T-cell (primary cell): ENCODE measurements around the gene CCNB3. TPM values are rescaled to one million over a fixed set of nuclear protein-coding genes. Genes with fewer than 3 reads are reported as not detected.

Source experiments
- ATAC-seq, 4 experiments: fragments of 200-7000 bp in 3 of 4; fragments of 150-1000 bp in 1 of 4; cut with Tn5 transposase; replicated peaks in 1 of 4; 1 replicate in 3 of 4; 2 replicates in 1 of 4; pipeline ENCODE4 v1.10.0; 2021; ENCODE audit warnings: moderate library complexity in 3 of 4, mild to moderate bottlenecking in 2 of 4, moderate number of reproducible peaks in 1 of 4
- CTCF ChIA-PET, 2 donors: fragments of 300-600 bp; sonication (Branson Sonifier 250); formaldehyde crosslinking; loops; one replicate each; lab custom pipeline; 2022; ENCODE audit warnings: antibody characterized with exemption in 2 of 2; lab: Charles Lee
- POLR2A ChIA-PET, 2 donors: fragments of 300-600 bp; sonication (Branson Sonifier 250); formaldehyde crosslinking; loops; one replicate each; lab custom pipeline; 2022; ENCODE audit warnings: antibody characterized with exemption in 2 of 2; lab: Charles Lee
- DNase-seq, 35 experiments: peaks; one replicate each; pipeline versions ENCODE4 v3.0.0 to v3.0.0-alpha.2; 2013 to 2023
- H3K27ac ChIP-seq: one replicate; pipeline ENCODE4 v1.5.1; 2013; ENCODE audit warnings: low read length
- H3K27me3 ChIP-seq, 2 experiments: replicated peaks in 1 of 2; 1 replicate in 1 of 2; 2 replicates in 1 of 2; pipeline versions ENCODE4 v1.6.1 to v1.7.0; 2013; ENCODE audit warnings: low read length in 1 of 2, mixed read lengths in 1 of 2; ENCODE audit not compliant: control insufficient read depth in 2 of 2, insufficient read depth in 2 of 2; ENCODE audit errors: extremely low read depth in 1 of 2
- H3K36me3 ChIP-seq, 2 donors: 1 replicate in 1 of 2; 2 replicates in 1 of 2; pipeline versions ENCODE4 v1.6.1 to v1.7.0; 2013; ENCODE audit warnings: low read length in 1 of 2; ENCODE audit not compliant: control insufficient read depth in 2 of 2, insufficient read depth in 1 of 2; ENCODE audit errors: extremely low read depth in 1 of 2
- H3K4me1 ChIP-seq, 2 experiments: 1 replicate in 1 of 2; 2 replicates in 1 of 2; pipeline versions ENCODE4 v1.6.1 to v1.7.0; 2013; ENCODE audit warnings: low read length in 2 of 2, mixed read lengths in 1 of 2; ENCODE audit not compliant: insufficient read depth in 2 of 2, control insufficient read depth in 1 of 2; ENCODE audit errors: extremely low read depth in 1 of 2
- H3K4me3 ChIP-seq, 2 donors: 1 replicate in 1 of 2; 2 replicates in 1 of 2; pipeline versions ENCODE4 v1.5.1 to v1.7.0; 2013; ENCODE audit warnings: mild to moderate bottlenecking in 2 of 2, low read length in 1 of 2, moderate library complexity in 1 of 2; ENCODE audit not compliant: control insufficient read depth in 1 of 2; ENCODE audit errors: extremely low read depth in 1 of 2
- H3K9me3 ChIP-seq: 2 replicates; pipeline ENCODE4 v1.7.0; 2013
- H3K27ac Mint-ChIP-seq, 2 donors: one replicate each; pipeline ENCODE4 v1.8.0; 2020 to 2021; ENCODE audit warnings: mild to moderate bottlenecking in 2 of 2, mixed read lengths in 2 of 2
- H3K27me3 Mint-ChIP-seq, 2 donors: one replicate each; pipeline ENCODE4 v1.8.0; 2021 to 2022; ENCODE audit warnings: mixed read lengths in 2 of 2
- H3K36me3 Mint-ChIP-seq: one replicate; pipeline ENCODE4 v1.8.0; 2021; ENCODE audit warnings: mixed read lengths
- H3K4me1 Mint-ChIP-seq, 3 donors: one replicate each; pipeline ENCODE4 v1.8.0; 2020 to 2022; ENCODE audit warnings: mixed read lengths in 3 of 3, mild to moderate bottlenecking in 1 of 3
- H3K4me3 Mint-ChIP-seq, 3 donors: one replicate each; pipeline ENCODE4 v1.8.0; 2020 to 2022; ENCODE audit warnings: mild to moderate bottlenecking in 3 of 3, mixed read lengths in 3 of 3, moderate library complexity in 3 of 3
- H3K9me3 Mint-ChIP-seq, 3 donors: one replicate each; pipeline ENCODE4 v1.8.0; 2020 to 2022; ENCODE audit warnings: mixed read lengths in 3 of 3
- WGBS: methylation state at CpG from one replicate; pipeline ENCODE4 v1.1.5; 2013; ENCODE audit warnings: missing lambda C conversion rate; ENCODE audit not compliant: insufficient coverage; 5-methylcytosine and 5-hydroxymethylcytosine counted together
- total RNA-seq, 35 experiments: library from RNA in 6 of 35; stranded (reverse) in 6 of 35; fragments of 120-200 nt in 1 of 35; gene quantifications; one replicate each; pipeline versions ENCODE4 v1.2.1 to v1.2.4 and lab custom pipeline; 2013 to 2026

Gene CCNB3, protein sequence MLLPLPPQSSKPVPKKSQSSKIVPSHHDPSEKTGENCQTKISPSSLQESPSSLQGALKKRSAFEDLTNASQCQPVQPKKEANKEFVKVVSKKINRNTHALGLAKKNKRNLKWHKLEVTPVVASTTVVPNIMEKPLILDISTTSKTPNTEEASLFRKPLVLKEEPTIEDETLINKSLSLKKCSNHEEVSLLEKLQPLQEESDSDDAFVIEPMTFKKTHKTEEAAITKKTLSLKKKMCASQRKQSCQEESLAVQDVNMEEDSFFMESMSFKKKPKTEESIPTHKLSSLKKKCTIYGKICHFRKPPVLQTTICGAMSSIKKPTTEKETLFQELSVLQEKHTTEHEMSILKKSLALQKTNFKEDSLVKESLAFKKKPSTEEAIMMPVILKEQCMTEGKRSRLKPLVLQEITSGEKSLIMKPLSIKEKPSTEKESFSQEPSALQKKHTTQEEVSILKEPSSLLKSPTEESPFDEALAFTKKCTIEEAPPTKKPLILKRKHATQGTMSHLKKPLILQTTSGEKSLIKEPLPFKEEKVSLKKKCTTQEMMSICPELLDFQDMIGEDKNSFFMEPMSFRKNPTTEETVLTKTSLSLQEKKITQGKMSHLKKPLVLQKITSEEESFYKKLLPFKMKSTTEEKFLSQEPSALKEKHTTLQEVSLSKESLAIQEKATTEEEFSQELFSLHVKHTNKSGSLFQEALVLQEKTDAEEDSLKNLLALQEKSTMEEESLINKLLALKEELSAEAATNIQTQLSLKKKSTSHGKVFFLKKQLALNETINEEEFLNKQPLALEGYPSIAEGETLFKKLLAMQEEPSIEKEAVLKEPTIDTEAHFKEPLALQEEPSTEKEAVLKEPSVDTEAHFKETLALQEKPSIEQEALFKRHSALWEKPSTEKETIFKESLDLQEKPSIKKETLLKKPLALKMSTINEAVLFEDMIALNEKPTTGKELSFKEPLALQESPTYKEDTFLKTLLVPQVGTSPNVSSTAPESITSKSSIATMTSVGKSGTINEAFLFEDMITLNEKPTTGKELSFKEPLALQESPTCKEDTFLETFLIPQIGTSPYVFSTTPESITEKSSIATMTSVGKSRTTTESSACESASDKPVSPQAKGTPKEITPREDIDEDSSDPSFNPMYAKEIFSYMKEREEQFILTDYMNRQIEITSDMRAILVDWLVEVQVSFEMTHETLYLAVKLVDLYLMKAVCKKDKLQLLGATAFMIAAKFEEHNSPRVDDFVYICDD (N-terminal part only)
- total RNA-seq (under 1 TPM in 3 of 5 donors, not detected in 2; 0.07 to 0.47 (median 0.41) TPM), total RNA-seq (lab: John Stamatoyannopoulos, UW) (0 to 0.89 (median 0.25) reads per million in 29 experiments)
- total RNA-seq (2013) = 0.20 TPM

DNA sequence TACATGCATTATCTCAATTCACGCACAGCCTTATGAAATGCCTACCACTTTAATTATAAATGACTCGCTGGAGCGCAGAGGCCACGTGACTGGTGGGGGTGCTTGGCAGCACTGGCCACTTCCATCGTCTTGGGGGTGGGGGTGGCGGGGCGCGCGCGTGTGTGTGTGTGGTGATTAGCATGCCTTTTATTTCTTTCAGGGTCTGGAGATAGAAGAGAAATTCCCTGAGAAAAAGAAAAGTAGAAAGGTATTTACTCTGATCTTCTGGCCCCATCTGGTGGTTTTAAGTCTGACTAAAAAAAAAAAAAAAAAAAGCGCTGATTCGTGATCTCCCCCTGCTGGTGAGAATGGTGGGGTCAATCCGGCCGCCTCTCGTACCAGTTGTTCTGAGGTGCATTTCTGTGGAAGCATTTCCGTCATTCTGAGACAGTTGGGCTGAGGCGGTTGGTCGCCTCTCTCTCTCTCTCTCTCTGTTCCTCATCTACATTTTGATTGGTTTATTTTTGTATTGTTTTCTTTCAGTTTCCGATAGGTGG, at the start of gene CCNB3:
Gene CCNB3, plus strand, starts transcription at position 402 of the 536 bp plus-strand sequence. CDS start 80,399 bp downstream, outside the sequence.
- DNase-seq = peak; percentile 40 to 85 (median 64)
- H3K4me1 Mint-ChIP-seq = peaks cover 13 to 19% (median 14%) of the 10 kb centered on the region in 3 donors
- no peaks in the 10 kb centered on the region for H3K9me3 Mint-ChIP-seq
- peak within 1 kb of the TSS; percentile 77 to 97 for H3K27ac Mint-ChIP-seq
- peak within 1 kb of the TSS; percentile 61 for H3K27ac ChIP-seq
- no peaks in the 10 kb centered on the region for H3K27me3 ChIP-seq
- peak within 1 kb of the TSS; percentile 45 to 46 for H3K4me3 ChIP-seq
- peaks cover 0 to 17% of the 10 kb centered on the region in 2 donors for H3K27me3 Mint-ChIP-seq
- CTCF ChIA-PET = interaction anchor here (0.6 to 0.7 kb wide), 4 partner anchors 31 to 1733 kb away, joined by 3 to 6 read pairs (median 4); no protein-coding TSS in a partner anchor
- no peaks in the 10 kb centered on the region for H3K36me3 Mint-ChIP-seq
- no peaks in the 10 kb centered on the region for H3K36me3 ChIP-seq
- H3K9me3 ChIP-seq = no peaks in the 10 kb centered on the region
- peaks cover 0 to 10% of the 10 kb centered on the region in 2 experiments for H3K4me1 ChIP-seq
- no CpG with 5 or more reads among the region's 19 CpGs for WGBS
- POLR2A ChIA-PET = interaction anchor here in 1 of 2 donors (0.6 kb wide), 1 partner anchor 12 kb away, joined by 3 read pairs; no protein-coding TSS in a partner anchor
- peak; percentile 91 to 96 (median 94) for ATAC-seq
- H3K4me3 Mint-ChIP-seq = peak within 1 kb of the TSS; percentile 70 to 84 (median 73)

DNA sequence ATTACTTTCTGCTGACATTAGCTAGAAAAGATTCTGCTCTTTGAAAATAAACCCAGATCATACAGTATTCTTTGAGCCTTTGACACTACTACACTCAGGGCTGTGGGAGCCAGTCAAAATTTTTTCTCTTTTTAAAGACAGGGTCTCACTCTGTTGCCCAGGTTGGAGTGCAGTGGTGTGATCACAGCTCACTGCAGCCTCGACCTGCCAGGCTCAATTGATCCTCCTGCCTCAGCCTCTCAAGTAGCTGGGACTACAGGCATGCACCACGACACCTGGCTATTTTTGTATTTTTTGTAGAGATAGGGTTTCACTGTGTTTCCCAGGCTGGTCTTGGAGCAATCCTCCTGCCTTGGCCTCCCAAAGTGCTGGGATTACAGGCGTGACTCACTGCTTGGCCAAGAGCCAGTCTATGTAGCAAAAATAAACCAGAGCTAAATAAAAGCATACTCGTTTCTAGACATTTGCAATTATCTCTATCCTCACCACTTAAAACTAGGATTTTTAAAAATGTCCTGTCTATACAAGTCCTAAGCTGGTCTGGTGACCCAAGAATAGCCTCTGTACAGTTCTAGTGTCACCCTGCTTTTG, 46.9 kb upstream of the CCNB3 start:
- Histone ChIP-seq H3K27me3 (no peaks in the 10 kb centered on the region), H3K4me1 (no peaks in the 10 kb centered on the region), H3K9me3 (no peaks in the 10 kb centered on the region), H3K4me3 (no peak overlapping the region), H3K27ac (no peak overlapping the region), H3K36me3 (no peaks in the 10 kb centered on the region)
- Mint-ChIP-seq H3K4me3 (no peak overlapping the region), H3K36me3 (no peaks in the 10 kb centered on the region), H3K4me1 (no peaks in the 10 kb centered on the region), H3K27me3 (peaks cover 2 to 30% of the 10 kb centered on the region in 2 donors), H3K9me3 (no peaks in the 10 kb centered on the region), H3K27ac (no peak overlapping the region)
- no CpG with 5 or more reads among the region's 4 CpGs for WGBS
- ChIA-PET CTCF (no interaction called here), POLR2A (no interaction called here)
- DNase-seq = no peak
- ATAC-seq = no peak

DNA sequence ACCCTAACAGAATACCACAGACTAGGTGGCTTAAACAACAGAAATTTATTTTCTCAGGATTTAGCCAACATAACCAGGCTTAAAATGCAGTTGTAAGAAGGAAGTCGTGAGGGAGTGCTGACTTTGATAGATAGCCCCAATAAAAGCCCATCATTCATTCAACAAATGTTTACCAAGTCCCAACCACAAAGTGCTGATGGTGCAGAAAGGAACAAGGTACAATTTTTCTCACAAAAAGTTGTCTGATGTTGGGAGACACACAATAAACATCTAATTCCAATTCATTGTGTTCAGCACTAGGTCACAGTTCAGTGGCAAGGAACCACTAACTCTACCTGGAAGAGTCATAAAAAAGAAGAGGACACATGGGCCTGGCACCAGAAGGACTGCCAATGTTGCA, 46.0 kb upstream of the CCNB3 start:
- Histone ChIP-seq H3K4me1 (no peaks in the 10 kb centered on the region), H3K27me3 (no peaks in the 10 kb centered on the region), H3K27ac (no peak overlapping the region), H3K9me3 (no peaks in the 10 kb centered on the region), H3K36me3 (no peaks in the 10 kb centered on the region), H3K4me3 (no peak overlapping the region)
- no peak overlapping the region for H3K4me3 Mint-ChIP-seq
- POLR2A ChIA-PET = no interaction called here
- DNase-seq = no peak
- no peak for ATAC-seq
- H3K36me3 Mint-ChIP-seq = no peaks in the 10 kb centered on the region
- WGBS = no CpG with 5 or more reads among the region's 1 CpG
- H3K9me3 Mint-ChIP-seq = no peaks in the 10 kb centered on the region
- CTCF ChIA-PET = no interaction called here
- H3K27me3 Mint-ChIP-seq = peaks cover 2 to 29% of the 10 kb centered on the region in 2 donors
- H3K27ac Mint-ChIP-seq = no peak overlapping the region
- no peaks in the 10 kb centered on the region for H3K4me1 Mint-ChIP-seq

DNA sequence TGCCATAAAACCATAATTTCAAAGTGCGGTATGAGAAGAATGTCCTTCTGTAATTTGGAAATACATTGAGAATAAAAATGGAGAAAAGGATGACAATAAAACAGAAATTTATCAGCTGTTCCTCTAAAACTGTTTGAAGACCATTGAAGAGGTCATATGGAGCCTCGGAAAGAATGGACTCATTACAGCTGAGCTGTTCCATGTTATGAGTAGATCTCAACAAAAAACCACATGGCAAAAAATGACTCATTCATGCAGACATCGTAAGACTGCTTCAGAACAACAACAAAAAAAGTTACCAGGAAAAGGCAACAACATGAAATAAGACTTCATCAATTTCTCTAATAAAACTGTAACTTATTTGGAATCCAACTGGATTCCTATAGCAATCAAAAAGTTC, 43.4 kb upstream of the CCNB3 start:
- Mint-ChIP-seq H3K27ac (no peak overlapping the region), H3K4me1 (no peaks in the 10 kb centered on the region), H3K36me3 (no peaks in the 10 kb centered on the region), H3K9me3 (no peaks in the 10 kb centered on the region), H3K27me3 (peaks cover 2 to 19% of the 10 kb centered on the region in 2 donors), H3K4me3 (no peak overlapping the region)
- Histone ChIP-seq H3K4me1 (no peaks in the 10 kb centered on the region), H3K9me3 (no peaks in the 10 kb centered on the region), H3K4me3 (no peak overlapping the region), H3K27ac (no peak overlapping the region), H3K36me3 (no peaks in the 10 kb centered on the region), H3K27me3 (no peaks in the 10 kb centered on the region)
- no CpG with 5 or more reads among the region's 3 CpGs for WGBS
- ATAC-seq = no peak
- ChIA-PET POLR2A (no interaction called here), CTCF (no interaction called here)
- DNase-seq = no peak

DNA sequence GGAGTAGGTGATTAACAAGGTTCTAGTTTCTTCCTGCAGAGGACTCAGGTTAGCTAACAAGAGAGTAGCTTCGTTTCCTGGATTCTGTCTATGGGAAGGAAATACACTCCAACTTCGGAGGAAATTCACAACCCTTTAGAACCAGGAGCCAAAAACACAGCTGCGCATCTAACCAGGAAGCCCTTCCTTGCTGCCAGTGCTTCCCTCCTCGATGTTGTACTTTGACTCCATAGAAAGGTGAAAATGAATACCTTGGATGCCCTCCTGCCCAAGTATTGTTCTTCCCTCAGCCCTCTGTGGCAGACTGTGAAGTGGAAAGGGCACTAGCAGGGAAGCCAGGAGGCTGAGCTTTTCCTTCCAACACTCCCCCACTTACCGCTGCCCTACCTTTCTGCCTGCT, 38.8 kb upstream of the CCNB3 start:
- no peaks in the 10 kb centered on the region for H3K9me3 ChIP-seq
- no peak overlapping the region for H3K27ac Mint-ChIP-seq
- ChIA-PET POLR2A (no interaction called here), CTCF (no interaction called here)
- no peaks in the 10 kb centered on the region for H3K9me3 Mint-ChIP-seq
- H3K27ac ChIP-seq = no peak overlapping the region
- WGBS = no CpG with 5 or more reads among the region's 5 CpGs
- no peaks in the 10 kb centered on the region for H3K4me1 ChIP-seq
- no peak for DNase-seq
- no peak overlapping the region for H3K4me3 ChIP-seq
- H3K27me3 Mint-ChIP-seq = peaks cover 0 to 13% of the 10 kb centered on the region in 2 donors
- no peak overlapping the region for H3K4me3 Mint-ChIP-seq
- H3K36me3 ChIP-seq = no peaks in the 10 kb centered on the region
- H3K36me3 Mint-ChIP-seq = no peaks in the 10 kb centered on the region
- H3K27me3 ChIP-seq = peaks cover 0 to 7% of the 10 kb centered on the region in 2 experiments
- ATAC-seq = no peak
- peaks cover 0 to 6% (median 0%) of the 10 kb centered on the region in 3 donors for H3K4me1 Mint-ChIP-seq
